COLO668 (cell line): ENCODE results near the gene WAC.
"Not testable (repeated sequence)": the region's sequence is repeated elsewhere in the genome, so short reads cannot be mapped to it uniquely, and the experiment has no call there.

Experiments used
- DNase-seq: peaks from one replicate; lab custom pipeline; 2025; ENCODE audit not compliant: unreplicated experiment; lab: John Stamatoyannopoulos, UW

WAC gene

GRCh38 chr10:28560617-28561016, 27.7 kb downstream of the WAC start:
- DNase-seq = no peak

DNA sequence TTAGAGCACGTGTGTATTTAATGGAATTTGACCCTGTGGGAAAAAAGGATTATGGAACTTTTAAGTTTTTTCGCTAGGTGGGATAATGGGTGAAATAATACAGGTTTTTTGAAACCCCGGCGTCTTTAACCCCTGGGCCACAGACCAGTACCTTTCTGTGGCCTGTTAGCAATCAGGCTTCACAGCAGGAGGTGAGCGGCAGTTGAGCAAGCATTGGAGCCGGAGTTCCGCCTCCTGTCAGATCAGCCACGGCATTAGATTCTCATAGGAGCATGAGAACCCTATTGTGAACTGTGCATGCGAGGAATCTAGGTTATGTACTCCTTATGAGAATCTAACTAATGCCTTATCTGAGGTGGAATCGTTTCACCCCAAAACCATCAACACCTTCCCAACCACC, 28.6 kb downstream of the WAC start:
- DNase-seq = no peak

- no peak for DNase-seq
Observed at GRCh38 chr10:28564905-28565304, 32.0 kb downstream of the WAC start.

DNA sequence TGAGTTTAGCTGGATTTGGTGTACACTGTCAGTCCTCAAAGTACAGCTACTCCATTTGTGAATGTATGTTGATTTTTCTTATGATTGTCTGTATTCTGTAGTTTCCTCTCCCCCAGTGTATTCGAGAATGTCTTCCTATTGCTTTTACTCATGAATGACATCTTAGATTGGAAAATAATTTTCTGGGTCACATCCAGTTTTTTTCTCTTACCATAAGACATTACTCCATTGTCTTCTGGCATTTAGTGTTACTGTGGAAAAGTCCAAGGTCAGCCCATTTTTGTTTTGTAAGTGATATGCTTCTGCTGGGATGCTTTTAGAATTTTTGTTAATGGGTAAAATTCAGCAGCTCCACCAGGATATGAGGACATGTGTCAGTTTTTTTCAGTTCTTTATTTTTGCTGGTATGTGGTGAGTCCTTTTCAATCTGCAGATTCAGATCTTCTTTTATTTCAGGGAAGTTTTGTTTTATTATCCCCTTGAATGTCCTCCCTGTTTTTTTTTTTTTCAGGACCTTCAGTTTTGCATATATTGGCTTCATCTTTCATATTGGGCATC, 33.6 kb downstream of the WAC start:
- DNase-seq = no peak

DNA sequence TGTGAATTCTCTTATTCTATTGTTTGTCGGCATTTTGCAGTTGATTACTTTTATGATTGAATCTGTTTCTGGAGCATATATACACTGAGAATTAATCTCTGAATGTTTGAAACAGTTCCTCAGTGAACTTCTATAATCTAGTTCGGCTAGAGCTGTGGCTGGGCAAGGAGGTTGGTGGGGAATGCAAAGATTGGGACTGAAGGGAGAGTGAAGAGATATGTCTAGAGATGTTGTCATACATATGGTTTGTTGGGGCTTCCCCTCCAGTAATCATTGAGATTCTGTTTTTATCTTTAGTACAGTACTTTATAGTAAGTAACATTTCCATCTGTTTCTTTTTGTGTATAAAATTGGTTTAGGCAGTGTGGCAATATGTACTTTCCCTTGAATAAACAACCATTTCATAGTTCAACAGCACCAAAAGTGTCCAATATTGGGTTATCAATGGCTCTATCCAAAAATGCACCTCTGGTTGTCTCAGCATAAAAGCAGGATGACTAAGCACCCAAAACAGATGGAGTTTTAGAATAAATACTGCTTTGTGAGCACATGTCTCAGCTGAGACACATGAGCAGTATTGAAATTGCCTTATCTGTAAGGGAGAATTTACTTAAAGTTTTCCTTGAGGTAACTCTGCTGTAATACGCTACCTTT, 36.7 kb downstream of the WAC start:
- DNase-seq = no peak

DNA sequence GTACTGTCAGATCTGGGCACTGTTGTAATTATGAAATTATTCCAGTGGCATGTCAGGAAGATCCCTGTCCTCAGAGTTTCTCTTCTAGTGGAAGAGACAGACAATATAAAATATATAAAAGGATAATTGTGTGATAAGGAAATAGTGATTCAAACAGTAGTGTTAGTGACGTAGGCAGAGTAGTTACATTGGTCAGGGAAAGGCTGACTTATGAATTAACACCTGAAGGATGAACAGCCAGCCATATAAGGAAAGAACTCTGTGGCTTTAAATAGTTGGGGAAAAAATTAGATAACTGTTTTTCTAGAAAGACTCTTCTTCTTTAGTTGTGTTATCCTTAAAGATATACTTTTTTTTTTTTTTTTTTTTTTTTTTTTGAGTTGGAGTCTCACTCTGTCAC, 37.7 kb downstream of the WAC start:
- no peak for DNase-seq

DNA sequence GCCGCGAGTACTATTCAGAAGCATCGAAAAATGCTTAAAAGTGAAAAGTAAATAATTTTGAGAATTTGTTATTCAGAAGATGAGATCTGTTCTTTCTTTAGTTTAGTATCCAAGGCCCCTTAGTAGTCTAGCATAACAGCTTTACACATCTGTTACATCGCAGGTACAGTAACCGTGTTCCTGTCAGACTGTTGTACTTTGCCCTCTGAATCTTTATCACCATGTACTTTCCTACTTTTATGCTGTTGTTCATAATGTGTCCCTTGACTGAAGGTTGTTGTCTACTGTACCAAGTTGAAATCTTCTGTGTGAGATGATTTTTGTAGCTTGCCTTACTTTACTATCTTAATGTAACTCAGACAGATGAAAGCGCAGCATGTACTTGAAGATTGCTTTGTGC, 38.3 kb downstream of the WAC start:
- no peak for DNase-seq

DNA sequence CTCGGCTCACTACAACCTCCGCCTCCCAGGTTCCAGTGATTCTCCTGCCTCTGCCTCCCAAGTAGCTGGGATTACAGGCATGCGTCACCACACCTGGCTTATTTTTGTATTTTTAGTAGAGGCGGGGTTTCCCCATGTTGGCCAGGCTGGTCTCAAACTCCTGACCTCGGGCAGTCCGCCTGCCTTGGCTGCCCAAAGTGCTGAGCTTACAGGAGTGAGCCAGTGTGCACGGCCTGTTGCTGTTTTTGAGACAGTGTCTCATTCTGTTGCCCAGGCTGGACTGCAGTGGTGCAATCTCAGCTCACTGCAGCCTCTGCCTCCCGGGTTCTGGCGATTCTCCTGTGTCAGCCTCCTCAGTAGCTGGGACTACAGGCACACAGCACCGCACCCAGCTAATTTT, 41.3 kb downstream of the WAC start:
- not testable (repeated sequence) for DNase-seq

DNA sequence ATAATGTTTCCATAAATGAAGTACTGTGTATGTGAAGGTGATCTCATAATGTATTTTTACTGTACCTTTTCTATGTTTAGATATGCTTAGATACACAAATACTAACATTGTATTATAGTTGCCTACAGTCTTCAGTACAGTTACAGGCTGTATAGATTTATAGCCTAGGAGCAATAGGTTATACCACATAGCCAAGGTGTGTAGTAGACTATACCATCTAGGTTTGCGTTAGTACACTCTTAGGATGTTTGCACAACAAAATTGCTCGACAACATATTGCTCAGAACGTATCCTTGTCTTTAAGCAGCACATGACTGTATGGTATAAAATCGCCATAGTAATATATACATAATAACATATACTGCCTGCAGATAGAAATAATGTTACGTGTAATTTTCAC, 42.9 kb downstream of the WAC start:
- DNase-seq = no peak

- no peak for DNase-seq
Observed at GRCh38 chr10:28577506-28577905, 44.6 kb downstream of the WAC start.

DNA sequence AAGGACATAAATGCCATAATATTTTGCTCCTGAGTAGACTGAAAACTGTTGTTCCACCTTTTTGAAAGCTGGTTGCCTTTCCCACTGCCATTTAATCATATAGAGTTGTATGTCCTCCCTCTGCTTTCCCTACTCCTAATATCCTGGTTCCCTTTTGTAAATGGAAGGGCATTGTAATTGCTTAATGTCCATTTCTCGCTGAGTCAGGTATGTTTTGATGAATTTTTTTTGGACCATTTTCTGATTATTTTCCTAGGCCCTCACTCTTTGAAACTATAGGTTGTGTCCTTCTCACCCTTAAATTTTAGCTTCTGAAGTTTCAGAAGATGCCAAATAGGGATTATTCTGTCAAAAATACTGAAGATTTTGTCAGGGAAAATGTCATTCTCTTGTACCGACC, 45.5 kb downstream of the WAC start:
- DNase-seq = no peak

GRCh38 chr10:28580825-28581224, 47.9 kb downstream of the WAC start:
- no peak for DNase-seq

- no peak for DNase-seq
Observed at GRCh38 chr10:28581916-28582315, 49.0 kb downstream of the WAC start.

GRCh38 chr10:28585076-28585475, 52.2 kb downstream of the WAC start:
- no peak for DNase-seq

GRCh38 chr10:28586176-28586575, 53.3 kb downstream of the WAC start:
- DNase-seq = no peak

DNA sequence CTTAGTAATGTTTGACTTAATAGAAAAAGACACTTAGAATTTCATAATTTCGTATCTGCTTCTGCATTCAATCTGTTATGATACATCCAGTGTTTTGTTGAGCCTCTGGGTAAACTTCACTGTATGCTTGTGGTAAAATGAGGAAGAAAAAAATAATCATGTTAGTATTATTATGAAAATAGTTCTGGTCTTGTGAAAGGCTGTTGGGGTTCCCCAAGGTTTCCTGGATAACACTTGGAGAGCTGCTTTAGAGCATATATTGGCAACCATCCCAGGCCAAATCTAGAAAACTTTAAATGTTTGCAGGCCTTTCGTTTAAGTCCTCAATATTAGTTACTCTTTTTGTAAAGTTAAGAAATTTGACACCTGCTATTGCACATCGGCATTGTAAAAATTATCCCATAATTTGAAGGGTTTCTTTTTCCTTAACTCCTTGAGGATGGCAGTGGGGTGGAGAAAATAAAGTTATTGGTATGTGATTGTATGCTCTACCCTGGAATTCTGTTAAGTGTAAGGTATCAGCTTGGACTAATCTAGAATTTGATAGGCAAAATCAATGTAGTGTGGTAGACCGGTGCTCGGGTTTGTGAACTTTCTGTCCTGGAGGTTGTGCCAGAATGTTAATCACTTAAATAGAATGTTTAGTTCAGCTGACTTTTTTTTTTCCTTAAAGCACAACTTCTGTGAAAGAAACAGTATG, 54.5 kb downstream of the WAC start:
- DNase-seq = no peak

- no peak for DNase-seq
Observed at GRCh38 chr10:28587970-28588290, 55.0 kb downstream of the WAC start.

DNA sequence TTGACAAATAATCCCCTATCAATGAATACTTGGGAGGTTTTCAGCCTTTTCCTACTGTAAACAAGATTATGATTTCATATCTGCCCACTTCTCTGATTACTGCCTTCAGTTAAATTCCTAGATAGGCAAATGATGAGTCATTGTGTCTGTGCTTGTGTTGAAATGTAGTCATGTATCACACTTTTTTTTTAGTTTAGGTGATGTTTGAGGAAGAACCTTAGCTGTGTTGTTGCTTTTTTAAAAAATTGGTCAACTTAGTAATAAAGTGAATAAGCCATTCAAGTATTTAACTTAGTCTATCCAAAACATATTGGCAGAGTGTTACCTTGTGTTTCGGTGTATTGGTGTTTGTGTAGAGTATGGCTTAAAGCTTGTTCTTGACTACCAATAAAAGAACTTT, 60.0 kb downstream of the WAC start:
- no peak for DNase-seq

- no peak for DNase-seq
Observed at GRCh38 chr10:28593811-28594210, 60.9 kb downstream of the WAC start.

DNA sequence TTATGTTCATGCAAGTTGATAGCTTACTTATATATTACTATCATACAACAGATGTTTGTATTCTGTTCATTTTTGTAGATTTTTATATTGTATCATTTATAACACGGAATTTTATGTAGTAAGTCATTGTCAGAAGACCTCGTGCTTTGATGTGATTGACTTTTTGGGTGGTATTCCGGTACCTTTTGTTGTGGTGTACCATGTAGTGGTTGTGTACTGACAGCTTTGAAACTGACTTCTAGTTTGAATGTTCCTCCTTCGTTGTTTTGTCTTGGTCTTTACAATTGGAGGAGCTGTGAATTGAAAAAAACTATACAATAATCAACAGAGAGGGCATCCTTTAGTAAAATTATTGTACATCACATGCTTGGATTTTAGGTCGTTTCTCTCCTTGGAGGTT, 61.5 kb downstream of the WAC start:
- DNase-seq = no peak

- DNase-seq = no peak
Observed at GRCh38 chr10:28595613-28596012, 62.7 kb downstream of the WAC start.

DNA sequence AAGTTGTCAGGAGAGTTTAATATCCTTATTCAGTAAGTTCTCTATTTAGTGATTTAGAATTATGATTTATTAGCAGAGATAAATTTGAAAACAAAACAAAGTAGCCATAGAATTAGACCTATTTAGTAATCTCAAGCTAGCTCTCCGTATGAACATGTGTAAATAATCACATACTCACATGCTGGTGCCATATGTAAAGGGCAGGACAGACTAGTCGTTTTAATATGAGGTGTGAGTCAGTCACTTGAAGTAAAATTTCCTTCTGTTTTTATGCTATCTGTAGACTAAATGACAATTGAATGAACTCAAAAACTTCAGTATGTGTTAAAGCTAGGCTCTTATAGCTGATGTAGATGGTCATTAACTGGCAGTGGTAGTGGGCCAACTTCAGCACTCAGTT, 67.1 kb downstream of the WAC start:
- no peak for DNase-seq

DNA sequence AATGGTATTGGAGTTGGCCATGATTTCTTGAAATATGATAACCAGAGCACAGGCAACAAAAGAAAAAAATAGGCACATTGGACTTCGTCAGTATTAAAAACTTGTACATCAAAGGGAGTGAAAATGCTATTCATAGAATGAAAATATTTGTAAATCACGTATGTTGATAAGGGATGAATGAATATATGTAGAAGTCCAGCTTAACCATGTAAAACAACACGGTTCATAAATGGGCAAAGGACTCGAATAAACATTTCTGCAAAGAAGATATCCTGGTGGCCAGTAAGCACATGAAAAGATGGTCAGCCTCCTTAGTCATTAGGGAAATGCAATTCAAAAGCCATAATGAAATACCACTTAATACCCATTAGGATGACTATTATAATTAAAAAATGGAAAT, 68.1 kb downstream of the WAC start:
- no peak for DNase-seq
